Measurements from ENCODE around the gene ANG.
"Not testable (repeated sequence)": the region's sequence is repeated elsewhere in the genome, so short reads cannot be mapped to it uniquely, and the experiment has no call there.

ANG gene

GRCh38 chr14:20699931-20700330 lies 11.4 kb downstream of the ANG start:
- no peak for DNase-seq

GRCh38 chr14:20700965-20701364 lies 12.4 kb downstream of the ANG start:
- DNase-seq, result not testable (repeated sequence)

- DNase-seq, result no peak
Observed at GRCh38 chr14:20706657-20707355, 18.2 kb downstream of the ANG start.

- DNase-seq, result peak; percentile 25
Observed at GRCh38 chr14:20707622-20708021, 19.1 kb downstream of the ANG start.

GRCh38 chr14:20711261-20711660 lies 22.7 kb downstream of the ANG start:
- no peak for DNase-seq

DNA sequence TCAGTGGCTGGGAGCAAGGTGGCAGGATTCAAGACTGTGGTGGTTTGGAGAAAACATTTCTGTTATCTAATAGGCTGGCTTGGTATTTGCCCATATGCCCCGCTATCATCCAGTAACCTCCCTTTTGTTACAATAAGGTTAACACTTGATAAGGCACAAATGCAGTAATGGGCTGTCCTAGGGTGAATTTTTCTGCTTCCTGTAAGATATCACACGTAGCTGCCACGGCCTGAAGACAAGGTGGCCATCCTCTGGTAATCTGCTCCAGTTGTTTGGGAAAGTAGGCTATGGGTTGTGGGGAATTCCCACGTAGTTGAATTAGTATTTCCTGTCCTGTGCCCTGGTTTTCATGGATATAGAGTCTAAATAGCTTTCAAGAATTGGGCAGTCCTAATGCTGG lies 23.1 kb downstream of the ANG start:
- no peak for DNase-seq

- DNase-seq, result no peak
Observed at GRCh38 chr14:20712904-20713303, 24.3 kb downstream of the ANG start.

GRCh38 chr14:20714593-20715250 lies 26.2 kb downstream of the ANG start:
- DNase-seq, result peak; percentile 89

GRCh38 chr14:20719777-20720176 lies 31.2 kb downstream of the ANG start:
- no peak for DNase-seq

GRCh38 chr14:20720741-20721140 lies 32.2 kb downstream of the ANG start:
- DNase-seq, result no peak

DNA sequence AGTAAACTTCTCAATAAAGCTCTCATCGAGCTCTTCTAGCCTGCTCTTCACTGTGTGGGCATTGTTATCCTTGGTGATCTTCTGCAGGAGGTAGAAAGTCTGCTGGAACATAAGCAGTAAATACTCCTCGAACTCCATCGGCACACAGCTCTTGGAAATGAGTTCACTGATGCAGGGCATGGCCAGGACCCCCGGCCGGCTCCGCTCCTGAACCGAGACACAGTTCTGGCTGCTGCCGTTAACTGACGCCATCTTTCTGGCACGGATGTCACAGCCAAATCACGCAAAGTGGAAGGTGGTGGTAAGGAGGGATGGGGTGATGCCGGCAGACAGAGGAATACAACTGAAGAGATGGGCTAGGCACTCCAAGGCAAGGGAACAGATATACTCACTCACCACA lies 33.5 kb downstream of the ANG start:
- DNase-seq, result no peak

- DNase-seq, result no peak
Observed at GRCh38 chr14:20723488-20723887, 34.9 kb downstream of the ANG start.

DNA sequence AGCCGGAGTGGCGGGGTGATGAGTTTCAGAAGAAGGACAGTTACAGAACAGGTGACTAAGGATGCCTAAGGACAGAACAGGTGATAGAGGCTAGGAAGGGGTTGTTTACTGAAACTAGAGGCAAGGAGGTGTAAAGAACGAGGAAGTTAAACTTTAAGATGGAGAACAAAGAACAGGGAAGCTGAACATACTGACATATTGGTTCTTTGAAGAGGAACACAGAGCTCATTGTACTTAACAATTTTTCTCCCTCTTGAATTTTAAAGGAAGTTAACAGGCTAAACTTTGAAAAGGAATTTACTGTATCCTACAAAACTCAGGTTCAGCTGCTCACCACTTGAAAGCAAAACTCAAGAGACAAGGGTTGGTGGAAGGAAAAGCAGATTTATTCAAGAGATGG lies 37.6 kb downstream of the ANG start:
- DNase-seq, result peak; percentile 11

- DNase-seq, result no peak
Observed at GRCh38 chr14:20726531-20726930, 38.0 kb downstream of the ANG start.

- DNase-seq, result peak; percentile 68
Observed at GRCh38 chr14:20730891-20731290, 42.3 kb downstream of the ANG start.

DNA sequence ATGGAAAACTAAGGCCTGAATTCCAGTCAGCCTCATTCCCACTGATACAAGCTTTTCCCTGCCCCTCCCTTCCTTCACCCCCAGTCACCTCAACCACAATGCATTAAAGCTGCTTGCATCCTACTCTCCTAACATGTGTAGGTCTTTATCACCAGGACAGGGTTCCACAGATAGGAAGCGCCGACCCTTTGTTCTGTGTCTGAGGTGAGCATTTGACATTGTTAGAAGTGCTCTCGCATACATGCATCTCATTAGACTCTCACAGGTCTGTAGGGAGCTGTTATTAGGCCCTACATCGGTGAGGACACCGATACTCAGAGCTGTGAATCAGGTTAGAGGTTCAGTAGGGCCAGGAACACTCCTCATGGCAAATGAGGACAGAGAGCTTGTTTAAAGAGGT lies 43.9 kb downstream of the ANG start:
- DNase-seq, result no peak

GRCh38 chr14:20732979-20733635 lies 44.5 kb downstream of the ANG start:
- peak; percentile 41 for DNase-seq

DNA sequence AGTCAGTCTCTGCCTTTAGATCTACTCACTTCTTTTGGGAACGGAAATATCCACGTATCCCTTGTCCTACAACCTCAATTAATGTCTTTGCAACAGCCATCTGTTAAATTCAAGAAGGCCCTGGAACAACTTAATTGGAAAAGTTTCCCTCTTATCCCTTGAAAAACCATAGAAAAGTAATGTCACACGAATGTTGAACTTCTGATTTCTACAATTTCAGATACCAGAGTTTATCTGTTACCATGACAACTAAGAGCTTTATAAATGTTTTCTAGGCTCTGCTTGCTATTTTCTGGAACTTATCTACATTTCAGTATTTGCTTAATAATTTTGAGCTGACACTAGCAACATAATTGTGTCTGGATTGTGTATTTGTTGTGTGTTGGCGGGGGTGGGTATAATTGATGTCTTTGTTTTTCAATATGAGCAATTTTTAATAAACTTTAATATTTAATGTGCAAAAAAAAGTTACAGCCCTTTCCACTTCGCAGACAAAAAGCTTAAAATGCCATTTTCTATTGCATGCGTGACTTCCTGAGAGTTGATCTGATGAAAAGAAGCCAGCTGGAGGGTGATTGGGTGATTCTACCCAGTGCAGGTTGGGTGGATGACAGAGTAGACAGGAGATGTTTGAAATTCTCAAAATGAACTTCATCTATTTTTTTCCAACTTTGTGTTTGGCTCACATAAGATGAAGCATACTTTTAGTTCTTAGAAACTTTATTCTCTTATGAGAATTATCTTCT lies 45.3 kb downstream of the ANG start:
- DNase-seq, result no peak

- DNase-seq, result no peak
Observed at GRCh38 chr14:20734430-20734806, 45.9 kb downstream of the ANG start.

DNA sequence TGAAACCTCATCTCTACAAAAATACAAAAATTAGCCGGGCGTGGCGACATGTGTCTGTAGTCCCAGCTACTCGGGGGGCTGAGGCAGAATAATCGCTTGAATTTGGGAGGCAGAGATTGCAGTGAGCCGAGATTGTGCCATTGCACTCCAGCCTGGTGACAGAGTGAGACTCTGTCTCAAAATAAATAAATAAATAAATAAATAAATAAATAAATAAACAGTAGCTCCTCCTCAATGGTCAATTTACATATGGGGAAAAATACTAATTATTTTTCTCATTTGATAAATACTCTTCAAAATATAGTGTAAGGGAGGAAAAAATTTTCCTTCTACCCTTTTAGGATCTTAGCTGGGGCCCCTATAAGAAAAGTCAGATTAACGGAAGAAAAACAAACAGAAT lies 49.7 kb downstream of the ANG start:
- not testable (repeated sequence) for DNase-seq

DNA sequence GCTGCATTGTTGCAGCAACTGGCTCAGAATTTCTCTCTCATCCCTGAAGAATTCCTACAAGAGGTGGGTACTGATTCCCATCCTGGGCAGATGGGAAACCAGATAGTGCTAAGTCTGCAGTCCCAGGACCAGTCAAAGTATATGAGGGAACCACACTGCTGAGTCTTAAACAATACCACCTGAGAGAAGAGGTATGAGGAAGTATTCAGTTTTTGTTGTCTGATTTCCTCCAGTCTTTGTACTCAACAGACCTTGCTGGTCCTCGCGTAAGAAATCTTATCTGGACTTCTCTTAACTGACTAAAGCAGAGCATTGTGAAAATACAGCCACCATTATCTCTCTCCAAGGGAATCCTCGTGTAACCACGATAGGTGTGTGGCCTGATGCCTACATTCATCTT lies 53.6 kb downstream of the ANG start:
- no peak for DNase-seq

DNA sequence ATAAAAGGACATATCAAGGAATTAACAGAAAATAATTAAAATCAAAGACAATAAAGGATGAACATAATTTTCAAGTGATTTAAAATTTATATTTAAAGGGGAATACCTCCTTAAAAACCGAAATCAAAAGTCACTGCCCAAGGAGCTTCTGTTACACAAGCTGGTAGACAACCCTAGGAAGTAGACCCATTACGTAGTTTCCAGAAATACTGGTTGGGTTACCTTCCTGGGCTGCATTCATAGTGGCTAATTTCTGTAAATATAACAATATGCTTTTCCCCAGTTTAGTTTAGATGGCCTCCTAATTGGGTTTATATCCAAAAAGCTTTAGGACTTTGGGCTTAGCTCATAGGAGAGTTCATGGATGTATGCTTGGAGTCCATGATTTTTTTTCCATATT lies 55.0 kb downstream of the ANG start:
- no peak for DNase-seq
